Activated CD8-positive, alpha-beta memory T cell treated with anti-CD3 and anti-CD28 coated beads for 48 hours (primary cell): ENCODE data around the gene MRC2.
"Not testable (repeated sequence)": the region's sequence is repeated elsewhere in the genome, so short reads cannot be mapped to it uniquely, and the experiment has no call there.

Experiments used
- DNase-seq, 3 experiments: peaks; one replicate each; pipeline ENCODE4 v3.0.0-alpha.2; 2020; ENCODE audit warnings: low read depth in 2 of 3, low spot score in 2 of 3

Gene MRC2, protein sequence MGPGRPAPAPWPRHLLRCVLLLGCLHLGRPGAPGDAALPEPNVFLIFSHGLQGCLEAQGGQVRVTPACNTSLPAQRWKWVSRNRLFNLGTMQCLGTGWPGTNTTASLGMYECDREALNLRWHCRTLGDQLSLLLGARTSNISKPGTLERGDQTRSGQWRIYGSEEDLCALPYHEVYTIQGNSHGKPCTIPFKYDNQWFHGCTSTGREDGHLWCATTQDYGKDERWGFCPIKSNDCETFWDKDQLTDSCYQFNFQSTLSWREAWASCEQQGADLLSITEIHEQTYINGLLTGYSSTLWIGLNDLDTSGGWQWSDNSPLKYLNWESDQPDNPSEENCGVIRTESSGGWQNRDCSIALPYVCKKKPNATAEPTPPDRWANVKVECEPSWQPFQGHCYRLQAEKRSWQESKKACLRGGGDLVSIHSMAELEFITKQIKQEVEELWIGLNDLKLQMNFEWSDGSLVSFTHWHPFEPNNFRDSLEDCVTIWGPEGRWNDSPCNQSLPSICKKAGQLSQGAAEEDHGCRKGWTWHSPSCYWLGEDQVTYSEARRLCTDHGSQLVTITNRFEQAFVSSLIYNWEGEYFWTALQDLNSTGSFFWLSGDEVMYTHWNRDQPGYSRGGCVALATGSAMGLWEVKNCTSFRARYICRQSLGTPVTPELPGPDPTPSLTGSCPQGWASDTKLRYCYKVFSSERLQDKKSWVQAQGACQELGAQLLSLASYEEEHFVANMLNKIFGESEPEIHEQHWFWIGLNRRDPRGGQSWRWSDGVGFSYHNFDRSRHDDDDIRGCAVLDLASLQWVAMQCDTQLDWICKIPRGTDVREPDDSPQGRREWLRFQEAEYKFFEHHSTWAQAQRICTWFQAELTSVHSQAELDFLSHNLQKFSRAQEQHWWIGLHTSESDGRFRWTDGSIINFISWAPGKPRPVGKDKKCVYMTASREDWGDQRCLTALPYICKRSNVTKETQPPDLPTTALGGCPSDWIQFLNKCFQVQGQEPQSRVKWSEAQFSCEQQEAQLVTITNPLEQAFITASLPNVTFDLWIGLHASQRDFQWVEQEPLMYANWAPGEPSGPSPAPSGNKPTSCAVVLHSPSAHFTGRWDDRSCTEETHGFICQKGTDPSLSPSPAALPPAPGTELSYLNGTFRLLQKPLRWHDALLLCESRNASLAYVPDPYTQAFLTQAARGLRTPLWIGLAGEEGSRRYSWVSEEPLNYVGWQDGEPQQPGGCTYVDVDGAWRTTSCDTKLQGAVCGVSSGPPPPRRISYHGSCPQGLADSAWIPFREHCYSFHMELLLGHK (N-terminal part only)

DNA sequence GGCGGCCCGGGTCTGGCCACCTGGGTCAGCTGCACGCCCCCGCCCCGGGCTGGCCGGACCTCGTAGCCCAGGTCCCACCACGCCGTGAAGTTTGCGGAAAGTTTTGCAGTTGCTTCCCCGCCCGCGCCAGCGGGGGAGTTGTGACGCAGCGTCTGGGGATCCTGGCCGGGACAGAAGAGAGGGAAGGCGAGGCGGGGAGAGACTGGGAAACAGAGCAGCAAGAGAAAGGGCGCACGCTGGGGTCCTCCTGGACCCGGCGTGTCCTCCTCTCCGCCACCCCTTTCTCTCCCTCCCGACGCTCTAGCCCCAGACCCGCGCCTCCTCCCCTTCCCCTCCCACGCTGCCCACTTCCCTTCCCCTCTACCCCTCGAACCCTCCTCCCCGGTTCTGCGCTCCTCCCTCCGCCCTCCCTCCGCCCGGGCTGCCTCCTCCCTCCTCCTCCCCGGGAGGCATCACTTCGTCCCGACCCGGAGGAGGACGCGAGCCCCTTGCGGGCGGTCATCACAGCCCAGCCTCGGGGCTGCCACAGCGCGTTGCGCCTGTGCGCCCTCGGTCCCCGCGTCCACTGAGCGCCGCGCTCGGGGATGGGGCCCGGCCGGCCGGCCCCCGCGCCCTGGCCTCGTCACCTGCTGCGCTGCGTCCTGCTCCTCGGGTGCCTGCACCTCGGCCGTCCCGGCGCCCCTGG lies at the start of gene MRC2:
MRC2 (plus strand) TSS at position 452 of the 685 bp plus-strand sequence; CDS start at position 585, 133 bp downstream.
- peak; percentile 23 to 38 (median 24) for DNase-seq

DNA sequence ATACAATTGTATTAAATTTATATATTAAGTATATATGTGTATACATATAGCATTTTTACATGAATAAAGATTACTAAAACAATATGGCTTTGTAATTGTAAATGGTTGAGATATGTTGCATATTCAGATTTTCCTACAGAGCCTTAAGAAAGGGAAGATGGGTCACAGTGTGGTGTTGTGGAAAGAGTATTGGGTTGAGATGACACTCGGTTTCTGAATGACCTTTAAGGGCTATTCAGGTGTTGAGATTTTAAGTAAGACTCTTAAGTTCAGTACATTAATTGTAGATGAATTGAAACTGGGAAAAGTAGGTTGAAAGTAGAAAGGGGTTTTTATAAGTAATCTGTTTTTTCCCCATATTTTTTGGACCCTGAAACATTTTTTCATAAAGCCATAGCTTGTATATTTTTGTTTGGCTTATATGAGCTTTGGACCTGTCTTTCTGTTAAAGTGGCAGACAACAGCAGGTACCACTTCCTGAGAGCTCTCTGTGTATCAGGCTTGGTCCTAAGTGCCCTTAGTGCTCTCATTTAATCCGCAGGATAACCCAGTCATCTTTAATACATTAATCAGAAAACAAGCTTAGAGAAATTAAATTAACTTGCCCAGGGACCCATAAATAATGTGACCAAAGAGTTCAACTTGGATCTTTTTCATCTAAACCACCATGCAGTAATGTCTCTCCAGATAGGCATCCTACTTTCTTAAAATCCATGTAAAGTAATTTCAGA lies 48.5 kb upstream of the MRC2 start:
- no peak for DNase-seq

DNA sequence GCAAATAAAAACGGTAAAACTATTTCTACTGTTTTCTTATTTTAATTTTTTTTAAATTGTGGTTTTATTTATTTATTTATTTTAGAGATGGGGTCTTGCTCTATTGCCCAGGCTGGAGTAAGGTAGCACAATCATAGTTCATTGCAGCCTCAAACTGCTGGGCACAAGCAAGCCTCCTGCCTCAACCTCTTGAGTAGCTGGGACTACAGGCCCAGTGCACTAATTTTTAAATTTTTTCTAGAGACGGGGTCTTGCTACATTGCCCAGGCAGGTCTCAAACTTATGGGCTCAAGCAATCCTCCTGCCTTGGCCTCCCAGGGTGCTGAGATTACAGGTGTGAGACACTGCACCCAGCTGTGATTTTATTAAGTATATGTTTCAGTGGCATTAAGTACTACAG lies 46.5 kb upstream of the MRC2 start:
- DNase-seq: no peak

DNA sequence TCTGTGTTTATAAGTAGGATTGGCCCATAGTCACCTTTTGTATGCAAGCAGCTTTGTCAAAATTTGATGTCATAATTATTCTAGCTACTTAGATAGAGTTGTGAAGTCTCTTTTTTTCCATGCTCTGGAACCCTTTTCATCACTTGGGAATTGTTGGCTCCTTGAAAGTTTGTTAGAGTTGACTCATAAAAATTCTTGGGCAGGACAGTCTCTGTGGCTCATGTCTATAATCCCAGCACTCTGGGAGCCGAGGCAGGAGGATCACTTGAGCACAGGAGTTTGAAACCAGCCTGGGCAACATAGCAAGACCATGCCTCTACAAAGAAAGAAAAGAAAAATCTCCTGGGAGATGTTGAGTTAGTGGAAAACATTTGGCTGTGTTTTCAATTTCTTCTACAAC lies 45.7 kb upstream of the MRC2 start:
- DNase-seq: no peak

DNA sequence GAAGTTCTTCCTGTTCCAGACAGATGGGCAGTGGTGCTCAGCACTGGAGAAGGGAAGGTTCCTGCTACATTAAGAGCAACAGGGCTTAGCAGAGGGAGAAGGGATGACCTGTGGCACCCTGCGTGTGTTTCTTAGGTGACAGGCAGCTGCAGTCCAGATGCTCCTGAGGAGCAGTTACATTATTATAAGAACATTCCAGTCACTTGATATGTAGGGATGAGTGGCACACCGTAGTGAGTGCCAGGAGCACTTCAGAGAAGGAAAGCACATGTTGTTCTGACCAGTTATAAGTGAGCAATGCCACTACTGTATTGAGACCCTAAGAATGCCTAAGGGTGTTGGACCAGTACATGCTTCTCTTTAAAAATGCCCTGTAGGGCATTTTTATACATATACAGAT lies 39.9 kb upstream of the MRC2 start:
- no peak for DNase-seq

DNA sequence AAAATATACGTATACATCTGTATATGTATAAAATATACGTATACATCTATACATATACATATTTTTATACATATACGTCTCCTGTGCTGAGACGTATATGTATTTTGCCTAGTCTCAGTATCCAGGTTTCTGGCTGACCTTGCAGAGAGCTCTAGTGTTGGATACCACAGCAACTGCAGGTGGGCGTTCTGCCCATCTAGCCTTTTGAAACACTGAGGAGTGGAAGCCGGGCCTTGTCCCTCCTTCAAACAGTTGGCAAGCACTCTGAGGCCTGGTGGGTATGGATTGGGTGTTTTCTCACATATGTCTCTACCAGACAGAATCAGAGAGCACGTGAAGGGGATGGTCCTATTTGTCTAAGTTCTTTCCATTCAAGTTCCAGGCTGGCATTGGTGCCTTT lies 39.4 kb upstream of the MRC2 start:
- no peak for DNase-seq

DNA sequence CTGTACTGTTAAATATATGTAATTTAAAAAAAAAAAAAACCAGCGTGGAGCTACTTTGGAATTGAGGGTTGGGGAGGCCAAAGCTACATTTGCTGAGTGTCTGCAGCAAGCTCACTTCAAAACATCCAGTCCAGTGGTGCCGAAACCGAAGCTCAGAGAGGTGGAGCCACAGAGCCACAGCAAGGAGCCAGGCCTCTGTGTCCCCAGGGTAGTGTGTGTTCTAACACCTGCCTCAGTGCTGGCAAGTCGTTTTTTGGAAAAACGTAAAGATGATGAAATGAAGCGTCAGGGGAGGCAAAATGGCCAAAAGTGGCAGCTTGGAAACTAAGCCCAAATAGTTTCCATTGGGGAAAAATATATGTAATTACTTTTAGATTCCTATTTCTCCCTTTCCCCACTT lies 36.1 kb upstream of the MRC2 start:
- DNase-seq: no peak

DNA sequence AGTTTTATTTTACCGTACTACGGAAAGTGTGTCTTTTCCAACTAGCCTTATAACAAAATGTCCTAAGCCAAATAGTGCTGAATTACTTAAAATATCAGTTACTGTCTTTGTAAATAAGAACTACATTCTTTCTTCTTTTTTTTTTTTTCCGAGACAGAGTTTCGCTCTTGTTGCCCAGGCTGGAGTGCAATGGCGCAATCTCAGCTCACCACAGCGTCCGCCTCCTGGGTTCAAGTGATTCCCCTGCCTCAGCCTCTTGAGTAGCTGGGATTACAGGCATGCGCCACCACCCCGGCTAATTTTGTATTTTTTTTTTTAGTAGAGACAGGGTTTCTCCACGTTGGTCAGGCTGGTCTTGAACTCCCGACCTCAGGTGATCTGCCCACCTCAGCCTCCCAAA lies 35.6 kb upstream of the MRC2 start:
- DNase-seq: not testable (repeated sequence)

DNA sequence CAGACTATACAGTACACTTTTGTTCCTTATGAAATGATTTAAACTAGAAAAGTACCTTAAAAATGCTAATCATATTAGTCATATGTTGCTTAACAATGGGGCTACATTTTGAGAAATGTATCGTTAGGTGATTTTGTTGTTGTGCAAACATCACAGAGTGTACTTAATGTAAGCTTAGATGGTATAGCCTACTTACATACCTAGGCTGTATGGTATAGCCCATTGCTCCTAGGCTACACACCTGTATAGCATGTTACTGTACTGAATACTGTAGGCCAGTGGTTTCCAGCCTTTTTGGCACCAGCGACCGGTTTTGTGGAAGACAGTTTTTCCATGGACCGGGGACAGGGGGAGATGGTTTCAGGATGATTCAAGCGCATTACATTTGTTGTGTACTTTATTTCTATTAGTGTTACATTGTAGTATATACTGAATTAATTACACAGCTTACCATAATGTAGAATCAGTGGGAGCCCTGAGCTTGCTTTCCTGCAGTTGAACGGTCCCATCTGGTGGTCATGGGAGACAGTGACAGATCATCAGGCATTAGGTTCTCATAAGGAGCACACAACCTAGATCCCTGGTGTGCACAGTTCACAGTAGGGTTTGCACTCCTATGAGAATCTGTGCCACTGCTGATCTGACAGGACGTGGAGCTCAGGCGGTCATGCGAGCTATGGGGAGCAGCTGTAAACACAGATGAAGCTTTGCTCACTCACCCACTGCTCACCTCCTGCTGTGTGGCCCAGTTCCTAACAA lies 35.0 kb upstream of the MRC2 start:
- no peak for DNase-seq

DNA sequence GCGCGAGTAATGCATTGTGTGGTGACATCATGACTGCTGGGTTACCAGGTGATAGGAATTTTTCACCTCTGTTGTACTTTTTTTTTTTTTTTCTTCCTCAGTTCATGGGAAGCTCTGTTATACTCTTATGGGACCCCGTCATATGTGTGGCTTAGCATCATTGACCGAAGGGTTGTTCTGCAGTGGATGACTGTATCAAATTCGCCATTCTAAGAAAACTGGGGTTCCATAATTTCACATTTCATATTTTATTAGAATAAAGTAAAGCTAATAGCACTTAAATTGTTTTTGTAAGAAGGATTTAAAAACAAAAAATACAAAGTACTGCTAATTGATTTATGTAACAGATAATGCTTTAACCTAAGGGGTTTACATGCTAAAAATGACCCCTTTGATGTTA lies 32.0 kb upstream of the MRC2 start:
- no peak for DNase-seq

DNA sequence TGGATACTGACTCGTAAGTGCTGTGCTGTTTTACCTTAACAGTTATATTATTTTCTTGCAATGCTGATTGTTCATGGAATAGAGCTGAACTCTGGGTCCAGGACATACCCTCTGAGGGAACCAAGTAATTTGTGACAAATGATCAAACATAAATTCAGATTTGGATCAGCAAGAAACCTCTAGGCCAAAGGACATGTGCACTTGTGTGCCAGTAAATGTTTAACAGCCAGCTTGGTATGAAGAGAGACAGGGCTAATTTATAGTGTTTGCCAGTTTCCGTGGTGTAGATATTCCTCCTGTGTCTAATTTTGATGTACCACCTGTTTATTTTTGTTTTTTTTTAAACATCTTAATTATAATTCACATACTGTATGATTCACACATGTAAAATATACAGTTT lies 30.8 kb upstream of the MRC2 start:
- no peak for DNase-seq

DNA sequence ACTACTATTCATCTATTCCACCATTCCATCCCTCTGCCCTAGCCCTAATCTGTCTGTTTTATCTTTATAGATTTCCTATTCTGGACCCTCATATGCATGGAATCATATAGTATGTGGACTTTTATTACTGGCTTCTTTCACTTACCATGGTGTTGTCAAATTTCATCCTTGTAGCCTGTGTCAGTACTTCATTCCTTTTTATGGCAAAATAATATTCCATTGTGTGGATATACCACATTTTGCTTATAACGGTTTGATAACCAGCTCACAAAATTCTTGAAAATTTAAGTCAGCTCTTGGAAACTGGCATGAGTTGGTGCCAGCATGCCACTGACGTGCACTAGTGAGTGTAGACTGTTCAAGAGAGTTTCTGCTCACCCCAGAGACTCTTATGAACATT lies 30.3 kb upstream of the MRC2 start:
- no peak for DNase-seq

DNA sequence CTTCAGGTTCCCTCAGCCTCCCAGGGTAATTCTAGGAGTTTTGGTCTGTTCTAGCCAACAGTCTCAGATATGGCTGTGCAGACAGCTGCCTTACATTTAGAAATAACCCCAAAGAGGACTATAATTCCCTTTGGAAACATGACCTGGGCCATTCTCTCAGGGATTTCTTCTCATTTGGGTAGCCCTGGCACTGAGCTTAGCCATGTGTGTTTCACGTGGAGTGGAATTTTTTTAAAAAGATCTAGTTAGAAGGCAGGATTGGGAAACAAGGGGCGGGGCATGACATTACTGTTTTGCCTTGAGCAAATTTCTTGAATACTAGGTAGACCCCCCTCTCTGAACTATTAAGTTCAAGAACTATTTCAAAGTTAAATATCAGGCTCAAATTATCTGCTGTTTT lies 29.6 kb upstream of the MRC2 start:
- DNase-seq: no peak

DNA sequence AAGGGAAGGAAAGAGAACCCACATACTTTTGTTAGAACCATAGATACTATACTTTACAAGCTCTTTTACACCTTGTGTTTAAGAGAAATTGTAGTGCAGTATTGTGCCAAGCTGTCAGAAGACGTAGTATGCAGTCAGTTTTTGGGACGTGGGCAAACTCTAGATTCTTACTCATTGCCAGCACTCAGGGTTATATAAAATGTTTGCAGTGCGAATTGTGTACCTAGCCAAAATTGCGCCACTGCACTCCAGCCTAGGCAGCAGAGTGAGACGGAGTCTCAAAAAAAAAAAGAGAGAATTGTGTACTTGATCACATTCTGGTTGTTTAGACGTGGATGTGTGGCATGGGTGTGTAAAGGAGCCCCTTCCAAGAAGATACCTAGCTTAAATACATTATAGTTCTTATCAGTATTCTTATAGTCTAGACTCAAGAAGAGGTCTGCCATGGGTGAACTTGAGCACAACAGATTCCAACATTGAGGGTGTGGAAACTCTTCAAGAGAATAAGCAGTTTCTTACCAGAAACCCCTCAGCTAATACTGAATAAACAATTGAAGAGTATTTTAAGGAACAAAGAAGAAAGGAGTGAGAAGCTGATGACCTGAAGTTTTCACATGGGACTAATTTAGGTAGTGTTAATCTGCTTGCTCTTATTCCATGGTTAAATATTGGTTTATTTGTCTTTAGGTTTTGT lies 27.4 kb upstream of the MRC2 start:
- no peak for DNase-seq

DNA sequence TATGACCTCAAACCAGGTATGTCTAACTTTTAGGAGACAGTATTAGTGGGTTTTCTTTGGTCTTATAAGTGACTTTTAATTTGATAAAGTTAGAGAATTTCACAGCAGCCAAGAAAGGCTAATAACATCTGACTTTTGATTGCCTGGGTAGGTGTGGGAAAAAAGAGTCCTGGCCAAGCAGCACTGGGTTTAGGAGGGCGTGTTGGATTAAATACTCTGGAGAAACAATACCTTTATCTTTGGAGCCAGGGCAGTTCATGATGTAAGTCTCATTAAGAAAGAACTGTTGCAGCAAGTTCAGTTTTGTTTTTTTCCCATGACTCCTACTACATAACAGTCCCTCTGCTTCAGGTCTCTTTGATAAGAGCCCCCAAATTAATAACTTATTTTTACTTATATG lies 26.7 kb upstream of the MRC2 start:
- DNase-seq: no peak

DNA sequence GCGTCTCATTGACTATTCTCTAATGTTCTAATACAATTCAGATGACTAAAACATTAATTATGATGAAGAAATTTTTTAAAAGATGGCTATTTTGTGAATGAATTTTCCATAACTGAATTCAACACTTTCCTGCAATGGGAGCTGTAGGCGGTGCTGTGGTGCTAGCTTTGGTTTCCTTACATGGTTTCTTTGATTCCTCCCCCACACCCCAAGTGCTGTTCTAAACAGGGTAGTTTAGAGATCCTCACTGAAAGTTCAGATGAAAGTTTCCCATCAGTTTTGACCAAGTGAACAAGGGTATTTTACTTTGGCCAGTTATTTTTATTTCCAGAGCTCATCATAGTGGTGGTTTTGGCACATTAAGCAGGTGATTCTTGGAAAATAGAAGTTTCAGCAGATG lies 26.0 kb upstream of the MRC2 start:
- no peak for DNase-seq

DNA sequence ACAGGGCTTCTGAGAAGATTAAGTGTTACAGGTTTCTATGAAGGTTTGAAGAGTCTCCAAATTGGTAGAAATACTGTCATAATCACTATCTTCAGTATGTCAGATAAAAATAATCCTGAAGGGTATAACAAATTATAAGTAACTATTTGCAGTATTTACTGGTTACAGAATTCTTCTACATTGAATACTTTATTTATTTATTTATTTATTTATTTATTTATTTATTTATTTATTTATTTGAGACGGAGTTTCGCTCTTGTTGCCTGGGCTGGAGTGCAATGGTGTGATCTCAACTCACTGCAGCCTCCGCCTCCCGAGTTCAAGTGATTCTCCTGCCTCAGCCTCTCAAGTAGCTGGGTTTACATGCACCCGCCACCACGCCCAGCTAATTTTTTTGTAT lies 23.7 kb upstream of the MRC2 start:
- not testable (repeated sequence) for DNase-seq

DNA sequence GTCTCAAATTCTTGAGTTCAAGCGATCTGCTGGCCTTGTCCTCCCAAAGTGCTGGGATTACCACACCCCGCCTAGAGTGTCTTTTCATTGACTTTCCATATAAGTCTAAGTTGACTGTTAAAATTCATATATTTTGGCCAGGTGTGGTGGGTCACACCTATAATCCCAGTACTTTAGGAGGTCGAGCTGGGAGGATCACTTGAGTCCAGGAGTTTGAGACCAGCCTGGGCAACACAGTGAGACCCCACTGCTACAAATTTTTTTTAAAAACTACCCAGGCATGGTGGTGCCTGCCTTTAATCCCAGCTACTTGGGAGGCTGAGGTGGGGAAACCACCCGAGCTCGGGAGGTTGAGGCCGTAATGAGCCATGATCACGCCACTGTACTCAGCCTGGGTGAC lies 21.9 kb upstream of the MRC2 start:
- no peak for DNase-seq

DNA sequence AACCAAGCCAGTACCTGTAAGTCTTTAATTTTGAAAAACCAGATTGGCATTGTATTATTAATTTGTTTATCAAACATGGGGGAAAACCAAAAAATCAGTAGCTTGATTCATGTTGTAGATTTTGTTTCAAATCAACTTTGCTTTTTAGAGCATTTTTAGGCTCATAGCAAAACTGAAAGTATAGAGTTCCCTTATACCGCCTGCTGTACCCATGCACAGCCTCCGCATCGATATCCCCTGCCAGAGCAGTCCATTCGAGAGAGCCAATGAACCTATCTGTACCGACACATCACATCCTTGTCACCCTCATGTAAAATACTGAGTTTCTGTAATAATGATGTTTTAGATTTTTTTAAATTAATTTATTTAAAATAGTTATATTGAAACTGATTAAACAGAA lies 16.2 kb upstream of the MRC2 start:
- no peak for DNase-seq
